Measurements from ENCODE around the gene ZBTB38. TPM values are rescaled to one million over a fixed set of nuclear protein-coding genes. Genes with fewer than 3 reads are reported as not detected.

Gene ZBTB38
- polyA plus RNA-seq, 1 donor, result 23.5 TPM

DNA sequence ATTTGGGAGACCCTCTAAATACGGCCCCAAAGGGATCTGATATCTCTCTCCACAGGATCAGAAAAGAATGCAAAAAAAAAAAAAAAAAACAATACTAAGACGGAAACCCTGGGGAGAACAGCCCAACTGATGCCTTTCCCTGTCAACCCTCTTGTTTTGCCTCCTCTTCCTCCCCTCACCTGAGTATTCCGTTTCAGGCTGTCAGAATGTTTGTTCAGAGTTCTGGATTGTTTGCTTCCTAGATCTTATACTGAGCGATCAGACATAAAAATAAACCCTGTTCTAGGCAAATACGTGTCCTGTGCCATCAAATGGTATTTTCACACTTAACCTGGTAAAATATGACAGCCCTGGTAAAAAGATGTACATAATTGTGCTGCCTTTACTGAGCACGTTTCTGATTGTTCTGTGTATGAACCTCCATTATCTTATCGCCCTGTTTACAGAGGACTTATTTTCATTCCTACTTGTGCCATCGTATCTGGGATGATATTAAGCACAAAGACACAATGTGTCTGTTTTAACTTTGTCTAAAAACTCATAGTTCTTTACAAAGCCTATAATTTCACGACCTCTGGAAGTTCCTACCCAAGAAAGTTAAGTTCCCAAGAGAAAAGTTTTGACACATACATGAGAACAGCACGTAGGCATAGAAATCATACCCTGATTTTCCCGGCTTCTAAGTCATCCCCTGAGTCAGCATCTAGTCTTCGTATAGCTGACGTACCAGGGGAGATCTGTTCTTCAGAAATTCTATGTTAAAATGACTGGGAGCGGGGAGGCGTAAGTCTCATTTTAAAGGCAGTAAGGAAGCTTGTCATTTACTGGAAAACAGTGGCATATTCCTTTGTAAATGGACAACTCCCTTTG is 856 bp downstream of the ZBTB38 start:
- no peak for DNase-seq

DNA sequence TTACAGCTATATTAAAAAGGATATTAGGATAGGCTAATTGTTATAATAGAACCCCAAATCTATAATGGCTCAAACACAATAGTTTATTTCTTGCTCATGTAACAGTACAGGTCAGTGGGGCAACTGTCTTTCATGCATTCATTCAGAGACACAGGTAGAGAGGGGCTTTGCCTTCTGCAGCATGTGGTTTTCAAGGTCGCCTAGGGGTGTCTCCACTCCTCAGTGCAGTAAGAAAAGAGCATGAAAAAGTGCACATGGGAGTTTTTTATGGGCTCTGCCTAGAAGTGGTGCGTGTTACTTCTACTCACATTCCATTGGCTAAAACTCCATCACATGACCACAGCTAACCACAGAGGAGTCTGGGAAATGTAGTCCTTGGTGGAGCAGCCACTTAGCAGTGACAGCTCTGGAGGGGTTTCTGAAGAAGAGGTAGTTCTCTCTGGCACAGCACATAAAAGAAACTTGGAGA is 1.8 kb downstream of the ZBTB38 start:
- peak; percentile 80 for DNase-seq

DNA sequence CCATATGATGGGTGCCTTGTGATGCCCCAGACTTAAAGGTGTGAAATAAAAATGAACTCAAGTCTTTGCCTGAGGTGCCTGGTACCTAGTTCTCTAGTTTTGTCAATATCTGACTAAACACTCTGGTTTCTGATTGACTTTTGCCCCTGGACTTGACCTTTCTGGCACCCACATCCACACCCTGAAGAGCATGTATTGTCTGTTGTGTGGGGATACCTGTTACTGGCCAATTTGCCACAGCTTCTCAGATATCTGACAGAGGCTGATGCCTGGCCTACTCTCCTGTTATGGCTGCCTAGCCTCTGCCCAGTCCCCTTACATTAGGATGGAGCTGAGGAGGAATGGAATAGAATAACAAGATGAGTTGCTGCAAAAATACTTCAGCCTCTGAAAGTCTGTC is 3.6 kb downstream of the ZBTB38 start:
- no peak for DNase-seq

DNA sequence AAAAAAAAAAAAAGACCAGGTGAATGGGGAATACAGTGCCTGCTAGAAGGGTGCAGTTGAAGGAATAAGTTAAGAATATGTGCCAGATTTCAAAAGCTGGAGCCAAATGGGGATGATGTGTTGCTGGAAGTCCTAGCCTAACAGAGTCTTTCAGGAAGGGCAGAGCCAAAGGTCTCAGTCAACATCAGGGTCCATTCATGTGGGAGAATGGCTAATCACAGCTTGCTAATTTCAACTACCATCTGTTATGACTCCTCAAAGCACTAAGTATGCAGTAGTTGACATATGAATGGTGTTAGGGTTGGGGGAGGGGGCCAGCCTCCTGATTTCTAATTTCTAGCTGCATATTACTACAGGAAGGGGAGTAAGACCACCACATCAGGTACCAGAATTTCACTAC is 4.4 kb downstream of the ZBTB38 start:
- DNase-seq, result no peak

DNA sequence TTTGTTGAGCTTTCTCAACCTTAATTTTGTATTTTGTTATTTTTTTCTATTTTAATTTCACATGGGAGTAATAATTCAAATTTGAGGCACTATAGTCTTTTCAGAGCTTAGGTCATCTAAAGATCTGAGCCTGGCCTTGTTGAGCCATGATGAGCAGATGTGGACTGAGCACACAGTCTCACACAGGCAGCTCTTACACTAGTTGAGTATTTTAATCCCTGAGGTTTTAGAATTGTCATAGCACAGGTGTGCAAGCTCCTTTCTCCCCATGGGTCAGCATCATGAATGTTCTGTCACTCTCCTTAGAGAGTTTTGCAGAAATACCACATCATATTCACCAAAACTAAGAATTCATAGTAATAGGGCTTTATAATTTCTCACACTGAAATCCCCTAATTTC is 4.9 kb downstream of the ZBTB38 start:
- no peak for DNase-seq

DNA sequence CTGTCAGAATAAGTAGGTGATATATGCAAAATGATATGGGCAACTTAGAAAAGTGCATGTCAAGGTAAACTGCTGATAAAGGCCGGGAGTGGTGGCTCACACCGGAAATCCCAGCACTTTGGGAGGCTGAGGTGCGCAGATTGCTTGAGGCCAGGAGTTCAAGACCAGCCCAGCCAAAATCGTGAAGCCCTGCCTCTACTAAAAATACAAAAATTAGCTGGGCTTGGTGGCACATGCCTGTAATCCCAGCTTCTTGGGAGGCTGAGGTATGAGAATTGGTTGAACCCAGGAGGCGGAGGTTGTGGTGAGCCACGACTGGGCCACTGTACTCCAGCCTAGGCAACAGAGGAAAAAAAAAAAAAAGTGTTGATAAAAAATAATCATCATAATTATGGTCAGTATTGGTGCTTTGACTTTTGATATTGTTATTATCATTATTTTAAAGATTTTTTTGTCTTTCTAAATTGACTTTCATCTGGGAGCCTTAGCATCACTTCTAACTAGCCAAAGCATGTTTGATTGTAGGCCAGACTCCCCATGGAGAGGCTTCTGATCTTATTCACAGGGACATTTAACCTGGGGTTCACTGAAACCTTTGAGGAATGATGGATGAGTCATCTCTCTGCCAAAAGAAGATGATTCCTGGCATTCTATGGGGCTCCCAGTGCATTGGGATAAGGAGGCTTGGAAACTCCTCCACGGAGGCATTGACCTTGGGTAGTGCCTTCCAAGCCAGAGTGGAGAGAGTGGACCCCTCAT is 5.6 kb downstream of the ZBTB38 start:
- DNase-seq, result no peak

DNA sequence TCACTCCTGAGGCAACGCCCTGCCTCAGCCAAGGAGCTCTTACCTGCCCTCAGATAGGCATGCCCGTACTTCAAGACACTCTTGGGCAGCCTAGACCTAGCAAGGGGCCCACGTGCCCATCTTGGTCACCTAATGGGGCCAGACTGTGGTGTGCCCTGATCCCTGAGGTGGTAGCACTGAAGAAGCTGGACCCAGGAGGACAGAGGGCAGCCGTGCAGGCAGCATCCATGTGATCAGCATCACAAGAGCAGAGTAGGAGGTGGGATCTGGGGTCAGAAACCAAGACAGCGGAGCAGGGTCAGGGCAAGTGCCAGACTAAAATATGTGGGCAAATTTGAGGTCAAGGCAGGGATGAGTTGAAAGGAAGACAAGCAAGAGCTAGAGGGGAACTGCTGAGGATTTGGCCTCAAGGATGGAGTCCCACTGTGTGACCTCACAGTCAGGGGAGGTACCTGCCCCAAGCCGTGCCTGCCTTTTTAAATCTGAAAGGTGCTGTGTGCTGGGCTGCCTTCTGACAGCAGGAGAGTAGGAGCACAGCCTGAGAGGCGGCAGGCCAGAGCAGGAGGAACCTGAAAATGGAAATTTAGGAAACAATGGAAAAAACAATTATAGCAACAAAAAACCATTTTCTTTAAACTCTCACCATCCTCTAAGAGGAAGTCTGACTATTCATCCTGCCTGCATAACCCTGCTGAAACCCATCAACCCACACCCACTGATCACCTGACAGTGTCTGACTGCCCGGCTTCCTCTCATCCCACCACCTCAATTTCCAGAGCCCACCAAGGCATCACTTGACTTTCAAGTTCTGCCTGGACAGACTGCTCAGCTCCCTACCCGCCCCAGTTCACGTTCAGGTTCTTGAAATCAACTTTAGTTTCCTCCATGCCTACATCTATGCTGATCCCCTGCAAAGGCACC is 7.3 kb downstream of the ZBTB38 start:
- no peak for DNase-seq

DNA sequence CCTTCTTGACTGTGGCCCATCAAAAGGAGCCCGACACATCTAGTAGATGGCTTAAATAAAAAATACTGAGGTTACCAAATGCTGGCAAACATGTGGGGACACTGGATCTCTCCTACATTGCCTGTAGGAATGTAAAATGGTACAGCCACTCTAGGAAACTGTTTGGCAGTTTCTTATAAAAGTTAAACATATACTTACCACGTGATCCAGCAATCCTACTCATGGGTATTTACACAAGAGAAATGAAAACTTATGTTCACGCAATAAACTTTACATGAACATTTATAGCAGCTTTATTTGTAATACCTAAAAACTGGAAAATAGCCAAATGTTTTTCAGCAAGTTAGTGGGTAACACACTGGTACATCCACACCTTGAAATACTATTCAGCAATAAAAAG is 9.1 kb downstream of the ZBTB38 start:
- no peak for DNase-seq

DNA sequence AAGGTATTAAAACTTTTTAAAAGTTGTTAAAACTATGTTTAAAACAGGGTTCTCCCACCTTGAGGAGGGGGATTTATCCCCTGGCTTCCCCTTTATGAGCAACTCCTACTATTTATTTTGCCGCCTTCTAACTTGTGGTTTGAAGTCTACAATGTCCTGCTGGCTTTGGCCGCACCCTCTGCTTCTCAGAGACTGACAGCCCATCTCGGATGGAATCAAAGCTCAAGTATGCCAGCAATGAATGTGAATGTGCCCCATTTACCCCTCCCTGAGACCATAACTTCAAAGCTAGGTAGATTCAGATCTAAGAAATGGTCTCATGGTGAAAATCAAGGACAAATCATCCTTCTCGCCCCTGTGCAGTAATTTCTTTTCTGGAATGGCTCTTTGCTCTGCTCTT is 10.3 kb downstream of the ZBTB38 start:
- DNase-seq, result no peak

DNA sequence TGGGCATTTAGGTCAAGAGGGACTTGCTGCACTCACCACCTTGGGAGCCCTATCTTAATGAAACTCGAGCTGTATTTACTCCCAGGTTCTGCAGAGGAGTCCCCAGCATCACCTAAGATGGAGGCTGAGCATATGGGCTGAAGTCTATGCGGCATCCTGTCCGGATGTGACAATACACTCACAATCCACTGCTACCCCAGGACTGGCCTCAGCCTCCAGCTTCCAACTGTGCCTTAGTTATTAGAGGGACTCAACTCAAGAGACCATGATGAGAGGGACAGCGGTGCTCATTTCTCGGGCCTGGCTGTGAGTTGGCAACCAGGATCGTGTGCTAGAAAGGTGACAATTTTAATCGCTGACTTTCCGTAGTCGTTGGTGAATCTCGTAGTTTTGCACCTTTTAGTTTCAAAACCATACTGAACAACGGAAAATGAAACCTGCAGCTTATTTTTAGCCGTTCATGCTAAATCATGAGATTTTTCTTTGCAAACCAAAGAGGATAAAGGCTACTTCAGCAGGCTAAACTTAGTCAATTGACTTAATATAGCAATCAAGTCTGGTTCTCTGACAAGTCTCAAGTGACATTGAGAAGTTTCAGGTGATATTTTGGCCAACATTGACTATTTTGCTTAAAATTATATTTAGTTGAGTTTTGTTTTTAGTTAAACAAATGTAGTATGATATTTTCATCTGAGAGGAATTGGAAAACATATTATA is 11.1 kb downstream of the ZBTB38 start:
- DNase-seq, result no peak

DNA sequence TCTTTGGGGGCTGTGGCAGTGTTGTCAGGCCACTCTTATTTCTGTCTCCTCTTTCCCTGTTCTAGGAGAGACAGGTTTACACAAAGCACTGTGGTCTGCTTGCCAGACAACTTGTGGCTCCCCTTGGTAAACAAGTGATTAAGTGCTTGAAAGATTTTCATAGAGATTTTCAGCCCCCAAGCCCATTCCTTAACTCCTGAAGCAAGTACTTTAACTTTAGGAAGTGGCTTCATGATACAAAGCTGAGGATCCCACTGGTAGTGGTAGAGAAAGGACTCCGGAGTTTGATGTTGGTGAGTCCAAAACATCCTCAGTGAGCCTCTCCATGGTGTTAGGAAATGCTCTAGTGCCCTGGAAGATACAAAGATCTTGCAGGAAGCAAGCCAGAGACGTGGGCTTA is 12.0 kb downstream of the ZBTB38 start:
- no peak for DNase-seq

DNA sequence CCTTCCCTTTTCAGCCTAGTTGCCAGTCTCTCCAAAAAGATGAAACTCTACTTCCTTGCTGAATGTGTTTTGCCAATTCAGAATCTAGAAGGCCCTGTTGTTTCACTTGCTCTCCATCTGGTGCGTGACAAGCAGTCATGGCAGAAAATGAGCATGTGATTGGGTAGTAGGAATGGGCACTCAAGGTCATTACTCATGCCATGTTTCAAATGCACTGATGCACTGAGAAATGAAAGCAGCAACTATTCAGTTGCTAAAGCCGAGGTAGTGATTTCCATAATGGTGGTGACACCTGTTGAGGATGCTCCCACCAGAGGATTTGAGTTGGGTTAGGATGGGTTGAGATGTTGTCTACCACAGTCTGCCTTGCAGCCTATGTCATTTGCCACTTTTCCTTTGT is 12.7 kb downstream of the ZBTB38 start:
- DNase-seq, result no peak

DNA sequence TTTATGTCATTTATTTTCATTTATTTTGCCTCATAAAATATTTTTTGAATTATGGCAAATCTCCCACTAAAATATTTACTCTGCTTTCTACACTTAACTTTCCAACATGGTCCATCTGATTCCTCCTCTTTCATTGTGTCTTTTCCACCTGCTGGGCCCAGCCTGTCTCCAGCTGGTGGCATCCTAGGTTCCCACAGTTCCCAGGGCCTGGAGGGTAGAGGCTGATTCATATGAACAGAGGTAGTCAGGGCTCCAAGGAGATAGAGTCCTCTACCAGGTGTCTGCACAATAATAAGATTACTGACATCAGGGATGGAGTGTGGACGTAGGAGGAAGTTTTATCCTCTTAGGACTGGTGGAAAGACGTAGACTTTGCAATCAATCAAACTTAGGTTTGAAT is 14.3 kb downstream of the ZBTB38 start:
- no peak for DNase-seq

DNA sequence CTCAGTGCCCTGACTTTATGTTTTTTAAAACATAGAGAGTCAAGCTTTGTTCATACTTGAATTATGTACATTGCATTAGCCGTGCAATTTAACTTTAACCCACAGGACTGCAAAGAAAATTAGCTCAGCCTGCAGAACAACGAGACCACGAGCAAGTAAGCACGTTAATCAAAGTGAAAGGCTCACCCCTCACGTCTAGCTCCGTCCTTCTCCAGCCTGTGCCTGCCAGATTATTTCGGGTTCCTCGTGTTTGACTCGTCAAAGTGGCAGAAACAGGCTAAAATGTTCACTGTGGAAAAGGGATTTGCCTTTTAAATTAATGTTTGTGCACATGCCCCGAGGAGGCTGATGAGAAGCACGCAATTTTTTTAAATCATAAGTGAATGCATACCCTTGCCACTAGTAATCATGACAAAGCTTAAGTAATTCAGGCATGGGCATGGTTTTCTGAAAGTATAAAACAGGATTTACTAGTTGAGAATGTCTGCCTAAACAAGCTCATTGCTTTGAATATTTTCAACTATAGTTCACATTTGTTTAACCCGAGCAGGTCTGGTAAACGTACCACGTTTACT is 15.3 kb downstream of the ZBTB38 start:
- no peak for DNase-seq

DNA sequence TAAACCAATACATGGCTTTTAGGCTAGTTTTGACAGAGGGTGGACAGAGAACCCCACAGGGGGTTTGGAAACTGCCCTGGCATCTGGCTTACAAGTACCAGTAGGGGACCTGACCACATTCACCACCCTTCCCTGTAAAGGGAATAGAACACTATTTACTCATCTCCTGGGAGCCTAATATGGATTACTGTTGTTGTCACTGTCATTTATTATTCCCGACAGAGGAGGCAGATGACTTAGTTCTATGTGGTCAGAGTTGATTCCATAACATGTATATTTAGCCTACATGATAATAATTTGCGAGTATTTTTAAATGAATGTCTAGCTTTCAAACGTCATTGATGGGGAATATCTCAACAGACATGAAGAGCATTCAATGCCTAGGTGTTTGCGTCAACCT is 15.9 kb downstream of the ZBTB38 start:
- no peak for DNase-seq

DNA sequence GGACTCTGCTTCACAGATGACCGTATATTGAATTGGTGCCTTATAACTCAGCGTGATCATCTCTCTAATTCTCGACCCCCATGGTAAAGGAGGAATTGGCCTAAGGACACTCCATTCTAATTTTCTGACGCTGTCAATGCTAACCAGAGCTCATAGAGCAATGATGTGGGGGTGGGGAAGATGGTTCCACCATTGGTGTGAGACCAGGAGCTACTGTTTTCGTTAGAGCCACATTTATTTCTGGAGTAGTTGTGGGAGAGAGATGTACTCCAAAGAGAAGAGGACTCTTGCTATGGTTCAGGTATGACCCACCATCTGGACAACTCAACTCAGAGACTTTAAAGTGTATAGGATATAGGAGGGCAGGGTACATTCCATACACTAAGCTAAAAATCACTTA is 16.3 kb downstream of the ZBTB38 start:
- no peak for DNase-seq

DNA sequence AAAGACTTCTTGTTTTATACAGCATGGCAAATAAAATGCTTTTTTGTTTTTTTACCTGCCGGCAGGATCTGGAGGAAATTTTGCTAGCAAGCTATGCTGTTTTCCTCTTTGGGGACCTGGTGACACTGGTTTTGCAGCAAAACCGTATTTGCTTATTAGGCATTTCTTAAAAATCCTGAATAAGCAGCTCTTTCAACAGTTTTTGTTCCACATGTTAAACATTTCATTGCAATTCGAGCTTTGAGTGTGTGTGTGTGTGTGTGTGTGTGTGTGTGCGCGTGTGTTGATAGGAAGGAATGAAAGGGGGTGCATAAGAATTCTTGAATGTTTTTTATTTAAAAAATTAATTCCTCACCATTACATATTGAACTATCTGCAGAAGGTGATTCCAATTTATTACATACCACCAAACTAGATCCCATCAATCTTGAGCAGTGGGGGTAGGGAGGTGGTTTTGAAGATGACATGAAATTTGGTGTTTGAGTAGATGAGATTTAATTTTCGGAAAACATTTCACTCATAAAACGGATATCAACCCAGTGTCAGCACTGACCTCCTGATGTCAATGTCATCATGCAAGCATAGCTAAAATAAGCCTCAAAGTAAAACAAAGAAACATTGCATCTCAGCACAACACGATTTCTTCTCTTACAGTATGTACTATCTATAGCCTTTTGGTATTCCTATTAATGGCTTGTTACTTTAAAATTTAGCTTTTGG is 17.3 kb downstream of the ZBTB38 start:
- DNase-seq, result no peak

DNA sequence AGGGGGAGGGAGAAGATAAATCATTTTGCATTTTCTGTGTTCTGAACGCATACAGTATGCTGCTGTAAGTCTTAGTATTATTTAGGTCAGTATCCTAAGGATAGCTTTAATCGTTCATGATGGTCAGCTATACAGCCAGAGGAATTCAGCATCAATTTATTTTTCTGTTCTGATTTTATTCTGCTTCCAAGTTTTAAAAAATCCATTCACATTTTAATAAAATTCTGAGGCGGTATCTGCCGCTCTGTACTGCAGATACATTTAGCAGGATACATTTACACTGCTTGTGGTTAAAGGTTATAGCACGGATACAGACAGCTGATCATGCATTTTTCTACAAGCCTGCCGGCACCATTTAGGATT is 17.8 kb downstream of the ZBTB38 start:
- no peak for DNase-seq

DNA sequence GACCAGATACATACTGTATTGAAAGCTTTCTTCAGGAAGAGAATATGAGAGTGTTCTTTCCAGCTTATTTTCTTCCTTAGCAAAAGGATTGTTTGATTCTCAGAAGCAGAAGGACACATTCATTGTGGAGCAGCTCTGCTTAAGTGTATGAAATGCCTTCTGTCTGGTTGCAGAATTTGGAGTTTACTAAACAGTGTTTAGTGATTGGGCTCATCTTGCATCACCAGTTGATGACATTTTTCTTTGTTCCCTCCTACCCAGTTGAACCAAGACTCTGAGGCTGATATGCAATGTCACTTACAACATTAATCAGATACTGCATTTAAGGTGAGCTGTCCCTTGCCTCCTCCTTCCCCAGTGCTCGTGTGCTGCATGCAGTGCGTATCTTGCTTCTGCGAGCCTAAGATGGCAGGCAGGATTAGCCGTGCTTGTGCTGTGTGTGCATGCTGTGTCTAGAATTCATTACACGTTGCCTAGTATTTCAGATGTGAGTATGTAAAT is 18.4 kb downstream of the ZBTB38 start:
- DNase-seq, result no peak

DNA sequence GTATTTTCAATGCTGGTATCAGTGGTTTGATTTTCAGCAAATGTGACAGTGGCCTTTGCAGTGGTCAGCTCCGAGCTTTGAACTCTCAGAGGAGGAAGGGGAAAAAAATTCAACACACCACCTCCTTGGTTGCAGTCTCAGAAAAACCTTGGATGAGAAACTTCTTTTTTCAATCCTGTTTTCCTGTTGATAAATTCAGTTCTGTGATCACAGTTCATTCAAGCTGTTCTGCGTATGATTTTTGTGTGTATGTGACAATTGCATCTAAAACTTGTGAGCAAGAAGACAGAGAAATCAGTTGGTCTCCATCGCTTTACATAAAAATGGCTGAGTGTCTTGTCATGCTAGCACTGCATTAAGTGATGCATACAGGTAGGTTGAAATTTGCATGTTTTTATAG is 19.2 kb downstream of the ZBTB38 start:
- DNase-seq, result no peak

DNA sequence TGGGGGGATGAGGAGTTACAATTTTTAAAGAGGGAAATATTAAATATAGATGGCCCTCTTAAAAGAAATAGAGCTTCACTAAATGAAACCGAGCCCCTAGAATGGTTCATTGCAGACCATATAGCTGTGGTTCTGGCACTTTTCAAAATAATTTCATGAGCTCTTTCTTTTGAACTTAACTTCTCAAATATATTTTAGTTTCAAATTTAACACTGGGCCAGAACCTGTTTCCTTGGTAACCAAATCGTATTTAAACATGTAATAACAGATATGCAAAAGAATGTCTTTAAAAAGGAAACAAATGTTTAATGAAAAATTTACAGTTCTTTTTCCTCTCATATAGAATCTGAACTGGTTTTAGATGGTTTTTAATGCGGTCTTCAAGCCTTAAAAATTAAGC is 20.1 kb downstream of the ZBTB38 start:
- no peak for DNase-seq
